Central memory CD4-positive, alpha-beta T cell (primary cell): ENCODE results near the gene KDM5B.
"Not testable (repeated sequence)": the region's sequence is repeated elsewhere in the genome, so short reads cannot be mapped to it uniquely, and the experiment has no call there.

ENCODE experiments used
- DNase-seq: peaks from one replicate; pipeline ENCODE4 v3.0.0; 2022

The KDM5B gene

DNA sequence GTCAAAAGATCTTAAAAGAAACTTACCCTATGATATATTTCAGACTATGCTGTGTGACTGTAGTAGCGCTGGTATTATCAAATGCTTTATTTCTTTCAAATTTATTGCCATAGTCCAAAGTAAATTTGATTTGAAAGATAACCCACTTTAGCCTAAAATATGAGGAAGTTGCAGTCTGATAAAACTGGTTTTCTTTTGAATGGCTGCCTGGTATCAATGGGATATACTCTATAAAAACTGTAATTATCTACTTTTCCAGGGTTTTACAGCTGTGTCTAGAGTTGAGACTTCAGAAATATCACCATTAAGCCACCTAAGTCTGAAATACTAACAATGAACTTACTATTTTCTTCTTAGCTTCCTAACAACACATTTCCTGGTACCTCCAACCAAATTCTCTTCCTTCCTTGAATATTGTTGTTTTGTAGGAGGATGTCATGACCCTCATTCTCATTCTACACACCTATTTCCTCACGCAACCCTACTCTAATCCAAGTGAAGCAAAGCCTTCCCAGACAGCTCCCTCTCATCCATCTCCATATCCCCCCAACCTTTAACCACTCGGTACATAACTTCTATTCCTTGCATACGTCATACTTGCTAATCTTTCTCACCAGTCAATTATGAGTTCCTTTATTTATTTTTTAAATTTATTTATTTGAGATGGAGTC is 17.0 kb downstream of the KDM5B start:
- no peak for DNase-seq

GRCh38 chr1:202788800-202789199 is 19.4 kb downstream of the KDM5B start:
- no peak for DNase-seq

- DNase-seq: no peak
These were observed 21.4 kb downstream of the KDM5B start for GRCh38 chr1:202786804-202787203.

- no peak for DNase-seq
These were observed 27.0 kb downstream of the KDM5B start for GRCh38 chr1:202781180-202781579.

- no peak for DNase-seq
These were observed 38.1 kb downstream of the KDM5B start for GRCh38 chr1:202770135-202770534.

GRCh38 chr1:202765721-202766120 is 42.5 kb downstream of the KDM5B start:
- no peak for DNase-seq

- no peak for DNase-seq
These were observed 46.2 kb downstream of the KDM5B start for GRCh38 chr1:202762019-202762418.

DNA sequence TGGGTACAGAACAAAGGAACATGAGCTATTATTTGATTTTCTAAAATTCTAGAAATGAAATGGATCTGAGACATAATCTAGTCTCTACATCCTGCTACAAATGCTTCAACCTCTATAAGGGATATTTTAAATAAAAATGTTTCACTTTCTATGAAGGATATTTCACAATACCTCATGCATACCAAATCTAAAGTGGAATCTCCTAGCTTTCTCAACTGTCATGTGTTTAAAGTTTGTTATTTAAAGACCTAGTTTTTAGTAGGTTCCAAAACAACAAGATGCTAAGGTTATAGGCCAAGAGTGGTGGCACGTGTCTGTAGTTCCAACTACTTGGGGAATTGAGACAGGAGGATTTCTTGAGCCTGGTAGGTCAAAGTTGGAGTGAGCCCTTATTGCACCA is 47.6 kb downstream of the KDM5B start:
- DNase-seq: no peak

GRCh38 chr1:202756391-202756790 is 51.8 kb downstream of the KDM5B start:
- DNase-seq: no peak

GRCh38 chr1:202754293-202754692 is 53.9 kb downstream of the KDM5B start:
- no peak for DNase-seq

- no peak for DNase-seq
These were observed 55.4 kb downstream of the KDM5B start for GRCh38 chr1:202752774-202753173.

- DNase-seq: peak; percentile 0
These were observed 57.5 kb downstream of the KDM5B start for GRCh38 chr1:202750761-202751160.

DNA sequence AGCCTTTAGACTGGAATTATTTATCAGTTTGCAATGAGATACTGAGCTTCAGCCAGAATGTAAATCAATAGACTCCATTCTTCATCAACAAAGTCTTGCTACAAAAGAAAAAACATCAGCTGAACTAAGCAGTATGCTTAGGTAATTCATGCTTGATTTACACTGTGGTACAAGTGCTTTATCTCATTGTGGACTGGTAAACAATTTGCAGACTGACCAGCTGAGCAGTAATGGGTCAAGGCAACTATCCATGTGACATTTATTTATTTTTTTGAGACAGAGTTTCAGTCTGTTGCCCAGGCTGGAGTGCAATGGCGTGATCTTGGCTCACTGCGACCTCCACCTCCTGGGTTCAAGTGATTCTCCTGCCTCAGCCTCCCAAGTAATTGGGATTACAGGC is 58.2 kb downstream of the KDM5B start:
- no peak for DNase-seq

GRCh38 chr1:202745323-202745888 is 62.8 kb downstream of the KDM5B start:
- DNase-seq: no peak

DNA sequence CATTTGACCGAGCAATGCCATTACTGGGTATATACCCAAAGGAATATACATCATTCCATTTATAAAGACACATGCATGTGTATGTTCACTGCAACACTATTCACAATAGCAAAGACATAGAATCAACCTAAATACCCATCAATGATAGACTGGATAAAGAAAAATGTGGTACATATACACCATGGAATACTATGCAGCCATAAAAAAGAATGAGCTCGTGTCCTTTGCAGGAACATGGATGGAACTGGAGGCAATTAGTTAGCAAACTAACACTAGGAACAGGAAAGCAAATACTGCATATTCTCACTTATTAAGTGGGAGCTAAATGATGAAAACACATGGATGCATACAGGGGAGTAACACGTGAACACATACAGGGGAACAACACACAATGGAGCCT is 63.5 kb downstream of the KDM5B start:
- not testable (repeated sequence) for DNase-seq

- DNase-seq: no peak
These were observed 65.7 kb downstream of the KDM5B start for GRCh38 chr1:202742496-202742895.

- DNase-seq: no peak
These were observed 75.0 kb downstream of the KDM5B start for GRCh38 chr1:202733251-202733650.

GRCh38 chr1:202728951-202729350 is 79.3 kb downstream of the KDM5B start:
- DNase-seq: no peak

GRCh38 chr1:202725526-202725925 is 82.7 kb downstream of the KDM5B start:
- no peak for DNase-seq

DNA sequence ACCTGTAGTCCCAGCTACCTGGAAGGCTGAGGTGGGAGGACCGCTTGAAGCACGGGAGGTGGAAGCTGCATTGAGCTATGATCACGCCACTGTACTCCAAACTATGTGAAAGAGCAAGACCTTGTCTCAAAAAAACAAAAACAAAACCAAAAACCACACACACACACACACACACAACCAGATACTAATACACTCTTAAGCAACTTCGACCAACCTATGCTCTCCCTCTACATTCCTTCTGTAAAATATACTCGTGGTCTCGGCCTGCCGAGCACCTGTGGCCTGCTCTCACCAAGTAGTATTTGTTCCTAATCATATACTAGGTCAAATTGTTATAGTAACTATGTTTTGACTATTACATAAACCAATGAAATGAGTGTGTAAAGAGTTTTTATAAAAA is 84.5 kb downstream of the KDM5B start:
- DNase-seq: no peak

DNA sequence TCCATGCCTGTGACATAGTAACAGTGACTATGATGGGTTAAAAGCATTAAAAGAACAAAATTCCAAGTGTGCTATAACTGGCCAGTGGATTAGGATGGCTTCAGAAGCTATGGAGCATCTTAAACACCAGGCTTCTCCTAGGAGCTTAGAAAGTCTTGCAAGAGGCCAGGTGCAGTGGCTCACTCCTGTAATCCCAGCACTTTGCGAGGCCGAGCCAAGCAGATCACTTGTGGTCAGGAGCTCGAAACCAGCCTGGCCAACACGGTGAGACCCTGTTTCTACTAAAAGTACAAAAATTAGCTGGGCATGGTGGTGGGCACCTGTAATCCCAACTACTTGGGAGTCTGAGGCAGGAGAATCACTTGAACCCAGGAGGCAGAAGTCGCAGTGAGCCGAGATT is 85.2 kb downstream of the KDM5B start:
- DNase-seq: not testable (repeated sequence)

GRCh38 chr1:202716654-202717053 is 91.6 kb downstream of the KDM5B start:
- no peak for DNase-seq

DNA sequence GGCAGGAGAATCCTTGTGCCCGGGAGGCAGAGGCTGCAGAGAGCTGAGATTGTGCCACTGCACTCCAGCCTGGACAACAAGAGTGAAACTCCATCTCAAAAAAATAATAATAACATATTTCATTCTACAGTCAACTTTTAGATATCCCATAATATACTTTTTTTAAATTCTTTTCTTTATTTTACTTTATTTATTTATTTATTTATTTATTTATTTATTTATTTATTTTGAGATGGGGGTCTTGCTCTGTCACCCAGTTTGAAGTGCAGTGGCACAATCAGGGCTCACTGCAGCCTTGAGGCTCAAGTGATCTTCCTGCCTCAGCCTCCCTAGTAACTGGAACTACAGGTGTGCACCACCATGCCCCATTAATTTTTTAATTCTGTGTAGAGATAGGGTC is 94.0 kb downstream of the KDM5B start:
- not testable (repeated sequence) for DNase-seq

GRCh38 chr1:202713110-202713509 is 95.1 kb downstream of the KDM5B start:
- no peak for DNase-seq
